ENCODE measurements around the gene BDH1.

The BDH1 gene

DNA sequence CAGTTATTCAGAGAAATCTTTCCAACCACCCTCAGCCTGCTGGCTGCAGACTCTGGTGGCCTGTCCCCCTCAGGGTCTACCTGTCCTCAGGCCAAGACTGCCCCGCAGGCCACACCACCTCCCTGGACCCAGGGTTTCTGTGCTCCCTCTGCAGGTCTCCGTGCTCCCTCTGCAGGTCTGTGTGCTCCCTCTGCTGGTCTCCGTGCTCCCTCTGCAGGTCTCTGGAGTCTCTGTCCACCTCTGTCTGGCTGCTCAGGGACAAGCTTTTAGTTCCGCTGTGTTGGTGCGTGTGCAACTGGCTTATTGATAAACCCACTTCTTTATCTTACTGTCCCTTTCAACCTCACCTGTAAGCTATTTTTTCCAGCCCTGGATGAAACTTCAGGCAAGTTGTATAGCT lies 30.1 kb downstream of the BDH1 start:
- Histone ChIP-seq H3K27me3 (ENCODE audit: insufficient read depth, low read length, poor library complexity, severe bottlenecking) (no peaks in the 10 kb centered on the region), H3K9ac (ENCODE audit: low read depth, low read length, poor library complexity, severe bottlenecking) (no peak overlapping the region), H4K20me1 (ENCODE audit: insufficient read depth, low read length, poor library complexity, severe bottlenecking) (no peaks in the 10 kb centered on the region), H3K79me2 (ENCODE audit: insufficient read depth, low read length) (no peaks in the 10 kb centered on the region), H2AFZ (ENCODE audit: low read length) (no peak overlapping the region), H3K9me2 (replicated peaks; ENCODE audit: low read depth, low read length) (no peaks in the 10 kb centered on the region), H3K4me3 (ENCODE audit: low read length, poor library complexity, severe bottlenecking) (no peak overlapping the region), H3K4me1 (ENCODE audit: insufficient read depth, low read length, poor library complexity, severe bottlenecking) (peaks cover 6% of the 10 kb centered on the region), H3F3A (ENCODE audit: low read depth) (no peaks in the 10 kb centered on the region), H3K36me3 (ENCODE audit: insufficient read depth, low read length) (peaks cover 38% of the 10 kb centered on the region; the same call in 1 of the 2 replicates), H3K9me3 (ENCODE audit: insufficient read depth, low read depth, low read length) (no peaks in the 10 kb centered on the region), H3K4me2 (ENCODE audit: low read depth, low read length, poor library complexity, severe bottlenecking) (no peak overlapping the region)
- TF ChIP-seq, protein P1, sequence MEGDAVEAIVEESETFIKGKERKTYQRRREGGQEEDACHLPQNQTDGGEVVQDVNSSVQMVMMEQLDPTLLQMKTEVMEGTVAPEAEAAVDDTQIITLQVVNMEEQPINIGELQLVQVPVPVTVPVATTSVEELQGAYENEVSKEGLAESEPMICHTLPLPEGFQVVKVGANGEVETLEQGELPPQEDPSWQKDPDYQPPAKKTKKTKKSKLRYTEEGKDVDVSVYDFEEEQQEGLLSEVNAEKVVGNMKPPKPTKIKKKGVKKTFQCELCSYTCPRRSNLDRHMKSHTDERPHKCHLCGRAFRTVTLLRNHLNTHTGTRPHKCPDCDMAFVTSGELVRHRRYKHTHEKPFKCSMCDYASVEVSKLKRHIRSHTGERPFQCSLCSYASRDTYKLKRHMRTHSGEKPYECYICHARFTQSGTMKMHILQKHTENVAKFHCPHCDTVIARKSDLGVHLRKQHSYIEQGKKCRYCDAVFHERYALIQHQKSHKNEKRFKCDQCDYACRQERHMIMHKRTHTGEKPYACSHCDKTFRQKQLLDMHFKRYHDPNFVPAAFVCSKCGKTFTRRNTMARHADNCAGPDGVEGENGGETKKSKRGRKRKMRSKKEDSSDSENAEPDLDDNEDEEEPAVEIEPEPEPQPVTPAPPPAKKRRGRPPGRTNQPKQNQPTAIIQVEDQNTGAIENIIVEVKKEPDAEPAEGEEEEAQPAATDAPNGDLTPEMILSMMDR (conservative IDR thresholded peaks at IDR 0.05; ENCODE audit: low read length) = peak; percentile 29; the same call in 1 of the 2 replicates
- no peak for TF ChIP-seq EZH2phosphoT487 (IDR thresholded peaks at IDR 0.05; ENCODE audit: borderline replicate concordance)

DNA sequence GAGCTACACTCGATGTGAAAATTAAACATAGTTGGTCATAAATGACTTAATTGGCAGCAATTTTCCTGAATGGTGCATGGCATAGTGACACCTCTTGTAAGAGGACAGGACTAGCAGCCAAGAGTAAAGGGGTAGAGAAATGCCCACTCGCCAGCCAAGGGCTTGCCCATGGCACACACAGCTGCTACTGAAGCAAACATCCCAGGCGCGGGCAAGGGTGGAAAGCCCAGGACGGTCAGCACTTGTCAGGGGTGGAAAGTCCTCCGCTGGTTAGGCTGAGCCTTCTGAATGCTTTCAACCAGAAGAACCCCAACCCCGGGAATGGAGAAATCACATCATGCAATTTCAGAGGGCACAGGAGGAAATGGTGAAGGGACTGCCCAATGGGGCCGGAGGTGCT lies 31.6 kb downstream of the BDH1 start:
- H3K27me3 ChIP-seq (ENCODE audit: insufficient read depth, low read length, poor library complexity, severe bottlenecking) = no peaks in the 10 kb centered on the region
- peaks cover 31% of the 10 kb centered on the region; the same call in 1 of the 2 replicates for H3K36me3 ChIP-seq (ENCODE audit: insufficient read depth, low read length)
- H3K4me1 ChIP-seq (ENCODE audit: insufficient read depth, low read length, poor library complexity, severe bottlenecking) = peaks cover 13% of the 10 kb centered on the region
- no peaks in the 10 kb centered on the region for H3K9me3 ChIP-seq (ENCODE audit: insufficient read depth, low read depth, low read length)
- H3K4me3 ChIP-seq (ENCODE audit: low read length, poor library complexity, severe bottlenecking) = no peak overlapping the region
- H3K4me2 ChIP-seq (ENCODE audit: low read depth, low read length, poor library complexity, severe bottlenecking) = no peak overlapping the region
- H3F3A ChIP-seq (ENCODE audit: low read depth) = peaks cover 11% of the 10 kb centered on the region
- H3K79me2 ChIP-seq (ENCODE audit: insufficient read depth, low read length) = no peaks in the 10 kb centered on the region
- no peak overlapping the region for H3K9ac ChIP-seq (ENCODE audit: low read depth, low read length, poor library complexity, severe bottlenecking)
- TF ChIP-seq, protein P1 (conservative IDR thresholded peaks at IDR 0.05; ENCODE audit: low read length) = no peak
- TF ChIP-seq EZH2phosphoT487 (IDR thresholded peaks at IDR 0.05; ENCODE audit: borderline replicate concordance) = no peak
- no peaks in the 10 kb centered on the region for H4K20me1 ChIP-seq (ENCODE audit: insufficient read depth, low read length, poor library complexity, severe bottlenecking)
- H2AFZ ChIP-seq (ENCODE audit: low read length) = no peak overlapping the region
- no peaks in the 10 kb centered on the region for H3K9me2 ChIP-seq (replicated peaks; ENCODE audit: low read depth, low read length)

DNA sequence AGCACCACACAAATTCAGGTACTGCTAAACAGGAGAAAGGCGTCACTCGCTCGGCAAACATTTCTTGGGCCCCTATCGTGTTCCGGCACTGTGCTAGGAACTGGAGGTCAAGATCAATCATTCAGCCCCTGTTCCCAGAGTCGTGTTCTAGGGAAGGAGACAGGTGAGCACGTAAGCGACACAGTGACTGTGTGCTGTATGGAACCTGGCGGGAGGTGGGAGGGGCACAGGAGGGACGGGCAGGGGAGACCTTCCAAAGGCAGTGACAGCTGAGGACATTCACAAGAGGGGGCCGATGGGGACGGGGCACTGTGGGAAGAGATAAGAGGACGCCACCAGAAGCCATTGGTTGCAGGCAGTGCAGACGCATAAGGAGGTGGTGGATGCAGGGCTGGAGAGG lies 32.2 kb downstream of the BDH1 start:
- Histone ChIP-seq H4K20me1 (ENCODE audit: insufficient read depth, low read length, poor library complexity, severe bottlenecking) (no peaks in the 10 kb centered on the region), H2AFZ (ENCODE audit: low read length) (no peak overlapping the region), H3K4me1 (ENCODE audit: insufficient read depth, low read length, poor library complexity, severe bottlenecking) (peaks cover 19% of the 10 kb centered on the region), H3K9me3 (ENCODE audit: insufficient read depth, low read depth, low read length) (no peaks in the 10 kb centered on the region), H3K4me3 (ENCODE audit: low read length, poor library complexity, severe bottlenecking) (no peak overlapping the region), H3K79me2 (ENCODE audit: insufficient read depth, low read length) (no peaks in the 10 kb centered on the region), H3K9ac (ENCODE audit: low read depth, low read length, poor library complexity, severe bottlenecking) (no peak overlapping the region), H3F3A (ENCODE audit: low read depth) (peaks cover 16% of the 10 kb centered on the region), H3K36me3 (ENCODE audit: insufficient read depth, low read length) (peaks cover 25% of the 10 kb centered on the region; the same call in 1 of the 2 replicates), H3K27me3 (ENCODE audit: insufficient read depth, low read length, poor library complexity, severe bottlenecking) (no peaks in the 10 kb centered on the region), H3K4me2 (ENCODE audit: low read depth, low read length, poor library complexity, severe bottlenecking) (no peak overlapping the region), H3K9me2 (replicated peaks; ENCODE audit: low read depth, low read length) (no peaks in the 10 kb centered on the region)
- no peak for TF ChIP-seq EZH2phosphoT487 (IDR thresholded peaks at IDR 0.05; ENCODE audit: borderline replicate concordance)
- TF ChIP-seq, protein P1 (conservative IDR thresholded peaks at IDR 0.05; ENCODE audit: low read length) = no peak
